NCI-H446 (cell line): ENCODE results near the gene NETO1.

Source experiments
- DNase-seq, 2 experiments: peaks; one replicate each; lab custom pipeline; 2025; lab: John Stamatoyannopoulos, UW

NETO1 gene

GRCh38 chr18:72727038-72727655, 140.6 kb downstream of the NETO1 start:
- no peak for DNase-seq

- no peak for DNase-seq
These were observed 141.6 kb downstream of the NETO1 start for GRCh38 chr18:72726201-72726600.

GRCh38 chr18:72721330-72721729, 146.5 kb downstream of the NETO1 start:
- DNase-seq = no peak

- DNase-seq = no peak
These were observed 147.7 kb downstream of the NETO1 start for GRCh38 chr18:72720116-72720515.

- DNase-seq = no peak
These were observed 163.6 kb downstream of the NETO1 start for GRCh38 chr18:72704202-72704601.

- DNase-seq = peak in 1 of 2 experiments; percentile 45
These were observed 166.7 kb downstream of the NETO1 start for GRCh38 chr18:72700961-72701710.

- DNase-seq = no peak
These were observed 170.1 kb downstream of the NETO1 start for GRCh38 chr18:72697706-72698105.

- DNase-seq = peak in 1 of 2 experiments; percentile 11
These were observed 175.2 kb downstream of the NETO1 start for GRCh38 chr18:72692595-72692994.
